BE2C (cell line): ENCODE data around the gene CCDC136.

Experiments
- DNase-seq: peaks from one replicate; pipeline ENCODE4 v3.0.0-alpha.2; 2020
- H3K27me3 ChIP-seq: fragments of 250-450 bp; sonication (Bioruptor Pico); 2 replicates; pipeline ENCODE4 v1.5.1; 2020; ENCODE audit warnings: mild to moderate bottlenecking
- H3K36me3 ChIP-seq: fragments of 250-450 bp; sonication (Bioruptor Pico); 2 replicates; pipeline ENCODE4 v1.5.1; 2020; ENCODE audit warnings: mild to moderate bottlenecking
- H3K4me1 ChIP-seq: fragments of 250-450 bp; sonication (Bioruptor Pico); 2 replicates; pipeline ENCODE4 v1.5.1; 2020
- H3K4me3 ChIP-seq: 2 replicates; pipeline ENCODE4 v1.5.1; 2011; ENCODE audit warnings: low read depth, low read length
- H3K9me3 ChIP-seq: fragments of 250-450 bp; sonication (Bioruptor Pico); 2 replicates; pipeline ENCODE4 v1.5.1; 2020
- CTCF ChIP-seq: IDR thresholded peaks from 2 replicates; pipeline ENCODE4 v1.5.1; 2012; ENCODE audit warnings: mild to moderate bottlenecking, low read depth, low read length

Gene CCDC136

GRCh38 chr7:128841921-128842673, 50.3 kb downstream of the CCDC136 start:
- no peaks in the 10 kb centered on the region for H3K27me3 ChIP-seq
- TF ChIP-seq CTCF: peak; percentile 67
- H3K9me3 ChIP-seq: no peaks in the 10 kb centered on the region
- peak; percentile 73 for DNase-seq
- peaks cover 36% of the 10 kb centered on the region for H3K36me3 ChIP-seq
- no peak overlapping the region for H3K4me3 ChIP-seq
- peaks cover 6% of the 10 kb centered on the region for H3K4me1 ChIP-seq

GRCh38 chr7:128842674-128843641, 51.2 kb downstream of the CCDC136 start:
- Histone ChIP-seq H3K4me1 (peaks cover 6% of the 10 kb centered on the region), H3K9me3 (no peaks in the 10 kb centered on the region), H3K27me3 (no peaks in the 10 kb centered on the region), H3K36me3 (peaks cover 35% of the 10 kb centered on the region), H3K4me3 (no peak overlapping the region)
- DNase-seq: no peak
- no peak for TF ChIP-seq CTCF

GRCh38 chr7:128843938-128844621, 52.3 kb downstream of the CCDC136 start:
- no peak for DNase-seq
- no peak overlapping the region for H3K4me3 ChIP-seq
- H3K4me1 ChIP-seq: peaks cover 6% of the 10 kb centered on the region
- no peaks in the 10 kb centered on the region for H3K27me3 ChIP-seq
- no peak for TF ChIP-seq CTCF
- H3K36me3 ChIP-seq: peaks cover 30% of the 10 kb centered on the region
- H3K9me3 ChIP-seq: no peaks in the 10 kb centered on the region

- Histone ChIP-seq H3K36me3 (peaks cover 27% of the 10 kb centered on the region), H3K9me3 (no peaks in the 10 kb centered on the region), H3K4me1 (peaks cover 6% of the 10 kb centered on the region), H3K4me3 (no peak overlapping the region), H3K27me3 (no peaks in the 10 kb centered on the region)
- TF ChIP-seq CTCF: no peak
- DNase-seq: no peak
Measured at GRCh38 chr7:128844777-128845311, 53.1 kb downstream of the CCDC136 start.

GRCh38 chr7:128845475-128845874, 53.7 kb downstream of the CCDC136 start:
- no peaks in the 10 kb centered on the region for H3K9me3 ChIP-seq
- no peak for TF ChIP-seq CTCF
- H3K27me3 ChIP-seq: no peaks in the 10 kb centered on the region
- H3K4me1 ChIP-seq: peaks cover 6% of the 10 kb centered on the region
- no peak for DNase-seq
- peaks cover 27% of the 10 kb centered on the region for H3K36me3 ChIP-seq
- no peak overlapping the region for H3K4me3 ChIP-seq
